H9 (cell line): ENCODE measurements around the gene CISD3. TPM values are rescaled to one million over a fixed set of nuclear protein-coding genes. Genes with fewer than 3 reads are reported as not detected.

Experiments
- DNase-seq: peaks from one replicate; pipeline ENCODE4 v3.0.0-alpha.2; 2017
- H2AFZ ChIP-seq: one replicate; pipeline ENCODE4 v1.6.1; 2013; ENCODE audit warnings: mild to moderate bottlenecking, low read length, control low read depth, moderate library complexity
- H2AK5ac ChIP-seq: 2 replicates; pipeline ENCODE4 v1.6.1; 2013; ENCODE audit warnings: low read length, control low read depth, mixed read lengths; ENCODE audit not compliant: insufficient read length
- H2BK120ac ChIP-seq: one replicate; pipeline ENCODE4 v1.6.1; 2013; ENCODE audit warnings: low read depth, mild to moderate bottlenecking, low read length, control low read depth, inconsistent platforms; ENCODE audit not compliant: poor library complexity, severe bottlenecking
- H2BK12ac ChIP-seq: 2 replicates; pipeline ENCODE4 v1.6.1; 2013; ENCODE audit warnings: low read length, control low read depth, mixed read lengths, low read depth; ENCODE audit not compliant: insufficient read length
- H2BK15ac ChIP-seq: 2 replicates; pipeline ENCODE4 v1.6.1; 2013; ENCODE audit warnings: low read depth, low read length, control low read depth
- H2BK20ac ChIP-seq: one replicate; pipeline ENCODE4 v1.6.1; 2013; ENCODE audit warnings: low read depth, mild to moderate bottlenecking, low read length, control low read depth, inconsistent platforms; ENCODE audit not compliant: poor library complexity, severe bottlenecking
- H2BK5ac ChIP-seq: 2 replicates; pipeline ENCODE4 v1.6.1; 2013; ENCODE audit warnings: low read length, control low read depth, mixed read lengths; ENCODE audit not compliant: insufficient read length
- H3K14ac ChIP-seq: 2 replicates; pipeline ENCODE4 v1.6.1; 2013; ENCODE audit warnings: low read length, control low read depth; ENCODE audit not compliant: insufficient read depth
- H3K18ac ChIP-seq: 2 replicates; pipeline ENCODE4 v1.6.1; 2013; ENCODE audit warnings: low read depth, mild to moderate bottlenecking, mixed read lengths, low read length, control low read depth; ENCODE audit not compliant: insufficient read length
- H3K23ac ChIP-seq: 2 replicates; pipeline ENCODE4 v1.6.1; 2013; ENCODE audit warnings: low read length, control low read depth, mixed read lengths, low read depth; ENCODE audit not compliant: insufficient read length
- H3K23me2 ChIP-seq: 2 replicates; pipeline ENCODE4 v1.6.1; 2013; ENCODE audit warnings: low read depth, mild to moderate bottlenecking, mixed read lengths, low read length, control low read depth; ENCODE audit not compliant: insufficient read length, poor library complexity, severe bottlenecking
- H3K27ac ChIP-seq: 2 replicates; pipeline ENCODE4 v1.5.1; 2013; ENCODE audit warnings: low read length, control low read depth, mixed read lengths, low read depth; ENCODE audit not compliant: insufficient read length
- H3K27me3 ChIP-seq: 2 replicates; pipeline ENCODE4 v1.6.1; 2013; ENCODE audit warnings: low read length, control low read depth, inconsistent platforms; ENCODE audit not compliant: insufficient read depth
- H3K4ac ChIP-seq: 2 replicates; pipeline ENCODE4 v1.6.1; 2013; ENCODE audit warnings: low read depth, mild to moderate bottlenecking, control low read depth, inconsistent platforms, low read length, moderate library complexity
- H3K4me1 ChIP-seq: 2 replicates; pipeline ENCODE4 v1.6.1; 2013; ENCODE audit warnings: low read length, control low read depth, inconsistent platforms; ENCODE audit not compliant: insufficient read depth
- H3K4me2 ChIP-seq: 2 replicates; pipeline ENCODE4 v1.6.1; 2013; ENCODE audit warnings: low read length, control low read depth, mixed read lengths; ENCODE audit not compliant: insufficient read length, insufficient read depth
- H3K56ac ChIP-seq: 2 replicates; pipeline ENCODE4 v1.6.1; 2013; ENCODE audit warnings: low read depth, mild to moderate bottlenecking, mixed read lengths, low read length, control low read depth; ENCODE audit not compliant: insufficient read length
- H3K79me1 ChIP-seq: 2 replicates; pipeline ENCODE4 v1.6.1; 2013; ENCODE audit warnings: low read depth, mild to moderate bottlenecking, moderate library complexity, low read length, control low read depth, inconsistent platforms; ENCODE audit not compliant: insufficient read depth, poor library complexity, severe bottlenecking
- H3K79me2 ChIP-seq: 2 replicates; pipeline ENCODE4 v1.6.1; 2013; ENCODE audit warnings: low read length, control low read depth, inconsistent platforms; ENCODE audit not compliant: insufficient read depth
- H3K9ac ChIP-seq: 2 replicates; pipeline ENCODE4 v1.6.1; 2013; ENCODE audit warnings: low read length, control low read depth, mixed read lengths; ENCODE audit not compliant: insufficient read length; ENCODE audit errors: extremely low read depth
- H3K9me3 ChIP-seq: one replicate; pipeline ENCODE4 v1.6.1; 2013; ENCODE audit warnings: low read depth, low read length, inconsistent platforms; ENCODE audit not compliant: control insufficient read depth
- H3T11ph ChIP-seq: one replicate; pipeline ENCODE4 v1.6.1; 2013; ENCODE audit warnings: mild to moderate bottlenecking, low read length, control low read depth, inconsistent platforms
- H4K20me1 ChIP-seq: one replicate; pipeline ENCODE4 v1.6.1; 2013; ENCODE audit not compliant: control insufficient read depth, insufficient read length, insufficient read depth
- H4K5ac ChIP-seq: 2 replicates; pipeline ENCODE4 v1.6.1; 2013; ENCODE audit warnings: low read depth, mild to moderate bottlenecking, mixed read lengths, low read length, control low read depth; ENCODE audit not compliant: insufficient read length
- H4K8ac ChIP-seq: replicated peaks from 2 replicates; pipeline ENCODE4 v1.6.1; 2013; ENCODE audit warnings: low read length, control low read depth, mixed read lengths, low read depth; ENCODE audit not compliant: insufficient read length
- H4K91ac ChIP-seq: 2 replicates; pipeline ENCODE4 v1.6.1; 2013; ENCODE audit warnings: low read depth, mild to moderate bottlenecking, moderate library complexity, mixed read lengths, low read length, control low read depth; ENCODE audit not compliant: insufficient read length
- H3K27ac Mint-ChIP-seq, 3 experiments: 2 replicates in 2 of 3; 3 replicates in 1 of 3; pipeline ENCODE4 v1.8.0; 2020 to 2021; ENCODE audit warnings: mixed read lengths in 3 of 3, mild to moderate bottlenecking in 1 of 3, moderate library complexity in 1 of 3
- H3K27me3 Mint-ChIP-seq: 2 replicates; pipeline ENCODE4 v1.8.0; 2021; ENCODE audit warnings: low read depth, mild to moderate bottlenecking, moderate library complexity, mixed read lengths
- H3K36me3 Mint-ChIP-seq, 3 experiments: 2 replicates in 2 of 3; 3 replicates in 1 of 3; pipeline ENCODE4 v1.8.0; 2020 to 2021; ENCODE audit warnings: low read depth in 3 of 3, mixed read lengths in 3 of 3; ENCODE audit not compliant: insufficient read depth in 1 of 3
- H3K4me1 Mint-ChIP-seq, 2 experiments: 2 replicates each; pipeline ENCODE4 v1.8.0; 2020; ENCODE audit warnings: mixed read lengths in 2 of 2
- H3K4me3 Mint-ChIP-seq, 2 experiments: 2 replicates in 1 of 2; 3 replicates in 1 of 2; pipeline ENCODE4 v1.8.0; 2020 to 2021; ENCODE audit warnings: mild to moderate bottlenecking in 2 of 2, mixed read lengths in 2 of 2, moderate library complexity in 1 of 2
- H3K9me3 Mint-ChIP-seq, 2 experiments: 2 replicates in 1 of 2; 3 replicates in 1 of 2; pipeline ENCODE4 v1.8.0; 2020; ENCODE audit warnings: mild to moderate bottlenecking in 2 of 2, mixed read lengths in 2 of 2, moderate library complexity in 1 of 2
- CTCF ChIP-seq: fragments of 200-600 bp; sonication (generic); conservative IDR thresholded peaks from 3 replicates; pipeline ENCODE4 v1.8.0; 2021; ENCODE audit warnings: antibody characterized with exemption, mild to moderate bottlenecking
- WGBS: extraction: QIAGEN DNeasy Blood & Tissue Kit; methylation state at CpG from one replicate; pipeline ENCODE4 v1.1.7; 2013; ENCODE audit warnings: missing lambda C conversion rate, low lambda C conversion rate, mixed read lengths; ENCODE audit not compliant: insufficient read length; ENCODE audit errors: extremely low coverage; 5-methylcytosine and 5-hydroxymethylcytosine counted together
- total RNA-seq: library from RNA; stranded (reverse); gene quantifications from 2 replicates; pipeline ENCODE4 v1.2.1, GENCODE V29; 2021

Gene CISD3
- total RNA-seq, 1 experiment from 2014 or later, result 10.7 TPM

DNA sequence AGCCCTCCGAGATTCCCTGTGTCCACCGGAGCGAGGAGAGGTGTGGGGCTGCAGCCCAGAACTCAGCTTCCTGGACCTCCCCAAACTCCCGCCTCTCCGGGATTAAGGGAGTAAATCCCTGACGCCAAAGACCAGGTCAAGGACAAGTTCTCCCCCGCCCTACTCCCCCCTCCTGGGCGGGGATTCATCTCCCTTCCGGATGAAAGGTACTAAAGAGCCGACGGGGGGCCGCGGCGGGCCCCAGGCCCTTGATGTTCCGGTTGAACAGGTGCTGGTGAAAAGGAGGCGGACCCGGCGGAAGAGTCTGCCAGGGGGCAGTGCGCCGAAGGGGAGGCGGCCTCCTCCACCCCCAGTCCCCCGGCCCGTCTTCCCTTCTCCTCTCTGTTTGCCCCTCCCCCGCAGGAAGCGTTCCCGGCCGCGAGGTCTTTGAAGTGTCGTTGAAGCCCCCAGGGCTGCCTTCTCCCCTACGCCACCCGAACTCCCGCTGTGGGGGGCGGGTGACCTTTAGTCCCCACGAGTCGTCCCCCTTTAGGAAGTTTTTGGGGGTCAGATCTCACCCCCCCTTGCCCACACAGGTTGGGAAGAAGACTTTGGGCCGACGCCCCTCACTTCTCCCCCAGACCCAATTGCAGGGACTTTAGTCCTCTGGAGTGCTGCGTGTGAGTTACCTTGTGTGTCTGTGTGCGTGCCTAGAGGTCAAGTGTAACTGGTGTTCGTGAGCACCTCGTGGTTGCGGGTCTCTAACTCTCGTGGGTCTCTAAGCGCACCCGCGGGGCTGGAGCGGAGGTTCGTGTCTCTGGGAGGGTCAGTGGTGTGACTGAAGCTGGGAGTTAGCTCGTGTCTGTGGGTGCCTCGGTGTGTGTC, 26.2 kb upstream of the CISD3 start:
- H3K4me1 Mint-ChIP-seq, result peaks cover 46 to 55% of the 10 kb centered on the region in 2 experiments
- no peak overlapping the region for H2AFZ ChIP-seq
- peak; percentile 100 for DNase-seq

More for the DNA sequence above, 26.2 kb upstream of the CISD3 start:
- Histone ChIP-seq H3K27ac (no peak overlapping the region), H4K91ac (no peak overlapping the region), H4K5ac (no peak overlapping the region), H2BK15ac (no peak overlapping the region), H3K79me1 (no peaks in the 10 kb centered on the region), H3K9ac (no peak overlapping the region), H4K20me1 (no peaks in the 10 kb centered on the region), H3K18ac (peak overlapping the region; percentile 22), H3K14ac (no peak overlapping the region; the same call in 1 of the 2 replicates), H3K27me3 (peaks cover 64% of the 10 kb centered on the region), H3K4me2 (peak overlapping the region; percentile 63), H3K9me3 (no peaks in the 10 kb centered on the region), H2BK12ac (no peak overlapping the region), H3K56ac (no peak overlapping the region), H3K79me2 (no peaks in the 10 kb centered on the region), H4K8ac (no peak overlapping the region), H3K4ac (no peak overlapping the region), H3K23ac (no peak overlapping the region), H3K4me1 (peaks cover 5% of the 10 kb centered on the region; the same call in 1 of the 2 replicates), H2BK5ac (no peak overlapping the region), H3K23me2 (peaks cover 25% of the 10 kb centered on the region), H2AK5ac (no peak overlapping the region), H2BK20ac (no peak overlapping the region), H2BK120ac (no peak overlapping the region), H3T11ph (no peak overlapping the region)
- TF ChIP-seq CTCF, result no peak
- H3K4me3 Mint-ChIP-seq, result peak overlapping the region; percentile 64 to 82
- no peaks in the 10 kb centered on the region; a peak in 2 of 7 replicates for H3K36me3 Mint-ChIP-seq
- peaks cover 0 to 3% of the 10 kb centered on the region in 2 experiments; a peak in 3 of 5 replicates for H3K9me3 Mint-ChIP-seq
- H3K27me3 Mint-ChIP-seq, result peaks cover 91% of the 10 kb centered on the region
- WGBS, result no CpG with 5 or more reads among the region's 50 CpGs
- peak overlapping the region; percentile 28 to 82 (median 72); a peak in 3 of 7 replicates for H3K27ac Mint-ChIP-seq
